ENCODE measurements around the gene NPM3. TPM values are rescaled to one million over a fixed set of nuclear protein-coding genes. Genes with fewer than 3 reads are reported as not detected.

The NPM3 gene
- total and polyA plus RNA-seq, 2 of the 8 experiments (the other 6 are each of a cell fraction or from before 2014, with no cell fraction given), result 127 to 175 TPM

- peak within 1 kb of the TSS; percentile 98 for H3K18ac ChIP-seq (ENCODE audit: extremely low read depth, low read length)
- peak; percentile 91 for FAIRE-seq
- peak within 1 kb of the TSS; percentile 89 for H3K56ac ChIP-seq (replicated peaks; ENCODE audit: insufficient read length, low read depth, low read length)
- peak within 1 kb of the TSS; percentile 77 to 98 (median 90) for H3K4me3 ChIP-seq (ENCODE audit: extremely low read depth in 1 of 4, insufficient read depth in 2 of 4, low read depth in 3 of 4, low read length in 4 of 4)
- H2AK5ac ChIP-seq (ENCODE audit: low read depth, low read length), result no peak within 1 kb of the TSS; the same call in none of the 2 replicates
- DNase-seq (ENCODE audit: low read depth in 1 of 2, low spot score in 2 of 2), result peak; percentile 95 to 99
- H2BK12ac ChIP-seq (ENCODE audit: low read depth, low read length), result peak within 1 kb of the TSS; percentile 91
- H3K23ac ChIP-seq (ENCODE audit: insufficient read length), result no peak within 1 kb of the TSS
- no peak within 1 kb of the TSS for H2BK20ac ChIP-seq (ENCODE audit: low read length)
- peaks cover 0 to 2% (median 0%) of the 10 kb centered on the region in 4 experiments; a peak in 1 of 8 replicates for H3K36me3 ChIP-seq (ENCODE audit: control insufficient read depth in 2 of 4, insufficient read depth in 4 of 4, low read length in 3 of 4)
- 0 out of 2 replicates have a peak within 1 kb of the TSS, but pooled peaks have one; percentile 97 for H2BK15ac ChIP-seq (ENCODE audit: low read length)
- CTCF ChIA-PET (ENCODE audit: partially characterized antibody), result interaction anchor here (0.9 to 7.0 kb wide), 9 partner anchors 14 to 253 kb away, joined by 3 to 46 read pairs (median 5); partner anchors contain the start of gene KCNIP2
- H3K4ac ChIP-seq (replicated peaks; ENCODE audit: insufficient read length, low read depth, low read length), result peak within 1 kb of the TSS; percentile 17
- whole genome bisulfite sequencing, 2 experiments (ENCODE audit: extremely low coverage in 1 of 2, insufficient coverage in 1 of 2, insufficient read length in 1 of 2, insufficient replicate concordance in 2 of 2, low coverage in 1 of 2, low lambda C conversion rate in 2 of 2, missing lambda C conversion rate in 1 of 2), result 2% methylated on average over 33 of the region's 47 CpGs; no CpG with 5 or more reads in 1 of the 2 experiments
- peak within 1 kb of the TSS; percentile 90 to 93 for H3K4me2 ChIP-seq (ENCODE audit: insufficient read depth in 1 of 2, low read depth in 2 of 2, low read length in 2 of 2)
- peak within 1 kb of the TSS; percentile 56 for H3K14ac ChIP-seq (ENCODE audit: insufficient read length)
- peaks cover 39 to 52% of the 10 kb centered on the region in 2 experiments for H3K79me2 ChIP-seq (ENCODE audit: control insufficient read depth in 1 of 2, insufficient read depth in 2 of 2, low read length in 2 of 2)
- peak within 1 kb of the TSS; percentile 100 for H3K9ac ChIP-seq (replicated peaks in 1 of 4; ENCODE audit: extremely low read depth in 1 of 4, low read depth in 3 of 4, low read length in 3 of 4)
- H3K27ac ChIP-seq (ENCODE audit: low read depth, low read length), result peak within 1 kb of the TSS; percentile 100
- peaks cover 7% of the 10 kb centered on the region for H3K79me1 ChIP-seq (ENCODE audit: low read depth, low read length)
- H4K8ac ChIP-seq (ENCODE audit: extremely low read depth, insufficient read depth, low read length), result peak within 1 kb of the TSS; percentile 100; the same call in 1 of the 2 replicates
- peaks cover 0 to 5% (median 0%) of the 10 kb centered on the region in 4 experiments; a peak in 3 of 7 replicates for H3K4me1 ChIP-seq (replicated peaks in 1 of 4; ENCODE audit: control insufficient read depth in 3 of 4, insufficient read depth in 4 of 4, low read length in 3 of 4)
- H2AFZ ChIP-seq (ENCODE audit: low read length), result peak within 1 kb of the TSS; percentile 45
- peak within 1 kb of the TSS; percentile 95 for H4K5ac ChIP-seq (ENCODE audit: insufficient read length, low read depth, low read length)
- H4K91ac ChIP-seq (replicated peaks; ENCODE audit: insufficient read length, low read length), result peak within 1 kb of the TSS; percentile 99
- H3K23me2 ChIP-seq (ENCODE audit: low read depth, low read length), result peaks cover 14% of the 10 kb centered on the region
- peaks cover 24 to 25% of the 10 kb centered on the region in 2 experiments for H4K20me1 ChIP-seq (replicated peaks in 1 of 2; ENCODE audit: control insufficient read depth in 1 of 2, insufficient read depth in 2 of 2, low read length in 2 of 2)
- no peaks in the 10 kb centered on the region for H3K27me3 ChIP-seq (replicated peaks in 1 of 4; ENCODE audit: control insufficient read depth in 3 of 4, extremely low read depth in 1 of 4, insufficient read depth in 3 of 4, low read length in 3 of 4)
- H2BK120ac ChIP-seq (replicated peaks; ENCODE audit: low read depth, low read length), result peak within 1 kb of the TSS; percentile 27
- no peaks in the 10 kb centered on the region for H3K9me3 ChIP-seq (ENCODE audit: insufficient read depth in 2 of 2, low read depth in 1 of 2, low read length in 1 of 2)
- peak within 1 kb of the TSS; percentile 100 for H2BK5ac ChIP-seq (ENCODE audit: low read depth, low read length)
- POLR2A ChIA-PET (ENCODE audit: partially characterized antibody), result interaction anchor here (0.7 to 6.0 kb wide), 43 partner anchors 10 to 317 kb away, joined by 3 to 100 read pairs (median 5); partner anchors contain the start of genes ARMH3, FBXW4, HPS6 and KCNIP2
- TF ChIP-seq MAFK (IDR thresholded peaks at IDR 0.05; ENCODE audit: low read depth, low read length), result no peak
- TF ChIP-seq ASH2L (IDR thresholded peaks at IDR 0.05; ENCODE audit: low read length), result peak; percentile 2
- no peak; a peak in 1 of 4 replicates for TF ChIP-seq HDAC2 (IDR thresholded peaks at IDR 0.05; ENCODE audit: borderline replicate concordance in 1 of 2, low read depth in 2 of 2, low read length in 2 of 2)
- peak; percentile 97 for TF ChIP-seq TBP (IDR thresholded peaks at IDR 0.05; ENCODE audit: low read depth, low read length)
- TF ChIP-seq RXRA (IDR thresholded peaks at IDR 0.05; ENCODE audit: insufficient read depth, low read depth, low read length), result no peak
- no peak for TF ChIP-seq POU5F1 (IDR thresholded peaks at IDR 0.05; ENCODE audit: low read depth, low read length)
- peak; percentile 62 for TF ChIP-seq SIX5 (IDR thresholded peaks at IDR 0.05; ENCODE audit: low read depth, low read length)
- TF ChIP-seq POLR2A (IDR thresholded peaks at IDR 0.05; ENCODE audit: control extremely low read depth in 1 of 2, low read depth in 2 of 2, low read length in 2 of 2), result peak; percentile 83 to 88
- peak; percentile 60; the same call in 1 of the 2 replicates for TF ChIP-seq MAX (IDR thresholded peaks at IDR 0.05)
- no peak for TF ChIP-seq SIRT6 (IDR thresholded peaks at IDR 0.05; ENCODE audit: low read length)
- TF ChIP-seq GTF2F1 (IDR thresholded peaks at IDR 0.05; ENCODE audit: borderline replicate concordance, low read depth, low read length), result no peak
- no peak for TF ChIP-seq GABPA (IDR thresholded peaks at IDR 0.05; ENCODE audit: borderline replicate concordance, insufficient read depth, low read length)
Measured at GRCh38 chr10:101818119-101818871, 35.0 kb upstream of the NPM3 start, which contains the start of gene OGA. TSS of gene OGA (minus strand) at chr10:101818444. CDS start at chr10:101818022, 422 bp downstream.

Measured in H1 (cell line).